Activated CD4-positive, alpha-beta memory T cell treated with anti-CD3 and anti-CD28 coated beads for 36 hours (primary cell): ENCODE data around the gene SPATA33. TPM values are rescaled to one million over a fixed set of nuclear protein-coding genes. Genes with fewer than 3 reads are reported as not detected.

Source experiments
- CTCF ChIA-PET: fragments of 350-600 bp; sonication (Branson Sonifier 250); formaldehyde crosslinking; loops from one replicate; lab custom pipeline; 2021; ENCODE audit warnings: antibody characterized with exemption, inconsistent platforms; lab: Charles Lee
- POLR2A ChIA-PET: fragments of 350-600 bp; sonication (Branson Sonifier 250); formaldehyde crosslinking; loops from one replicate; lab custom pipeline; 2021; ENCODE audit warnings: antibody characterized with exemption; lab: Charles Lee
- DNase-seq: peaks from one replicate; pipeline ENCODE4 v3.0.0-alpha.2; 2020
- H3K27ac Mint-ChIP-seq: one replicate; pipeline ENCODE4 v1.8.0; 2021; ENCODE audit warnings: mixed read lengths
- H3K27me3 Mint-ChIP-seq: one replicate; pipeline ENCODE4 v1.8.0; 2021; ENCODE audit warnings: mixed read lengths
- H3K36me3 Mint-ChIP-seq: one replicate; pipeline ENCODE4 v1.8.0; 2021; ENCODE audit warnings: mixed read lengths
- H3K4me1 Mint-ChIP-seq: one replicate; pipeline ENCODE4 v1.8.0; 2021; ENCODE audit warnings: low read depth, mixed read lengths
- H3K4me3 Mint-ChIP-seq: one replicate; pipeline ENCODE4 v1.8.0; 2021; ENCODE audit warnings: mild to moderate bottlenecking, mixed read lengths
- H3K9me3 Mint-ChIP-seq: one replicate; pipeline ENCODE4 v1.8.0; 2021; ENCODE audit warnings: mixed read lengths
- intact Hi-C: fragments of 100-400 bp; cut with micrococcal nuclease; formaldehyde crosslinking; loops from one replicate; pipeline ENCODE4 v1.15.1; 2023
- total RNA-seq, 2 experiments: library from RNA; stranded (reverse); gene quantifications; one replicate each; pipeline ENCODE4 v1.2.3, GENCODE V29; 2021

Gene SPATA33
- total RNA-seq, 2 experiments from 2014 or later: 7.1 to 10.1 TPM

GRCh38 chr16:89618109-89618998 is 39.3 kb upstream of the SPATA33 start:
- peaks cover 7% of the 10 kb centered on the region for H3K4me1 Mint-ChIP-seq
- peaks cover 4% of the 10 kb centered on the region for H3K27me3 Mint-ChIP-seq
- H3K27ac Mint-ChIP-seq: no peak overlapping the region
- H3K36me3 Mint-ChIP-seq: no peaks in the 10 kb centered on the region
- CTCF ChIA-PET: interaction anchor here (1.0 kb wide), 1 partner anchor 23 kb away, joined by 3 read pairs; no protein-coding TSS in a partner anchor
- POLR2A ChIA-PET: no interaction called here
- no peak overlapping the region for H3K4me3 Mint-ChIP-seq
- intact Hi-C loops: no loop called here
- peaks cover 7% of the 10 kb centered on the region for H3K9me3 Mint-ChIP-seq
- no peak for DNase-seq

GRCh38 chr16:89619840-89620239 is 37.8 kb upstream of the SPATA33 start:
- DNase-seq: no peak

GRCh38 chr16:89620406-89620841 is 37.2 kb upstream of the SPATA33 start:
- Mint-ChIP-seq H3K27me3 (peaks cover 12% of the 10 kb centered on the region), H3K4me1 (peaks cover 7% of the 10 kb centered on the region), H3K4me3 (no peak overlapping the region), H3K9me3 (peaks cover 7% of the 10 kb centered on the region), H3K27ac (no peak overlapping the region), H3K36me3 (no peaks in the 10 kb centered on the region)
- POLR2A ChIA-PET: no interaction called here
- CTCF ChIA-PET: no interaction called here
- intact Hi-C loops: no loop called here
- no peak for DNase-seq

More at GRCh38 chr16:89619840-89620239, 37.8 kb upstream of the SPATA33 start:
- peaks cover 7% of the 10 kb centered on the region for H3K9me3 Mint-ChIP-seq
- no peak overlapping the region for H3K27ac Mint-ChIP-seq
- H3K36me3 Mint-ChIP-seq: no peaks in the 10 kb centered on the region
- intact Hi-C loops: no loop called here
- CTCF ChIA-PET: no interaction called here
- peaks cover 12% of the 10 kb centered on the region for H3K27me3 Mint-ChIP-seq
- no peak overlapping the region for H3K4me3 Mint-ChIP-seq
- peaks cover 7% of the 10 kb centered on the region for H3K4me1 Mint-ChIP-seq
- POLR2A ChIA-PET: no interaction called here

- ChIA-PET CTCF (no interaction called here), POLR2A (no interaction called here)
- peaks cover 7% of the 10 kb centered on the region for H3K4me1 Mint-ChIP-seq
- no peak for DNase-seq
- H3K27ac Mint-ChIP-seq: no peak overlapping the region
- intact Hi-C loops: no loop called here
- peaks cover 12% of the 10 kb centered on the region for H3K27me3 Mint-ChIP-seq
- no peak overlapping the region for H3K4me3 Mint-ChIP-seq
- peaks cover 7% of the 10 kb centered on the region for H3K9me3 Mint-ChIP-seq
- no peaks in the 10 kb centered on the region for H3K36me3 Mint-ChIP-seq
Measured at GRCh38 chr16:89621136-89621697, 36.4 kb upstream of the SPATA33 start.

GRCh38 chr16:89621698-89622409 is 35.8 kb upstream of the SPATA33 start:
- ChIA-PET POLR2A (no interaction called here), CTCF (no interaction called here)
- no peak overlapping the region for H3K27ac Mint-ChIP-seq
- H3K36me3 Mint-ChIP-seq: no peaks in the 10 kb centered on the region
- peaks cover 2% of the 10 kb centered on the region for H3K4me1 Mint-ChIP-seq
- no peak for DNase-seq
- intact Hi-C loops: no loop called here
- H3K9me3 Mint-ChIP-seq: peaks cover 2% of the 10 kb centered on the region
- peaks cover 12% of the 10 kb centered on the region for H3K27me3 Mint-ChIP-seq
- H3K4me3 Mint-ChIP-seq: no peak overlapping the region

- intact Hi-C loops: no loop called here
- Mint-ChIP-seq H3K9me3 (no peaks in the 10 kb centered on the region), H3K27me3 (peaks cover 12% of the 10 kb centered on the region), H3K27ac (no peak overlapping the region), H3K4me3 (no peak overlapping the region), H3K36me3 (no peaks in the 10 kb centered on the region), H3K4me1 (no peaks in the 10 kb centered on the region)
- POLR2A ChIA-PET: no interaction called here
- CTCF ChIA-PET: no interaction called here
- DNase-seq: no peak
Measured at GRCh38 chr16:89623511-89624261, 34.0 kb upstream of the SPATA33 start.

GRCh38 chr16:89624777-89625761 is 32.6 kb upstream of the SPATA33 start:
- Mint-ChIP-seq H3K4me3 (no peak overlapping the region), H3K27ac (no peak overlapping the region), H3K36me3 (no peaks in the 10 kb centered on the region), H3K9me3 (no peaks in the 10 kb centered on the region), H3K27me3 (peaks cover 12% of the 10 kb centered on the region), H3K4me1 (no peaks in the 10 kb centered on the region)
- no peak for DNase-seq
- CTCF ChIA-PET: no interaction called here
- intact Hi-C loops: no loop called here
- POLR2A ChIA-PET: no interaction called here

- no peaks in the 10 kb centered on the region for H3K36me3 Mint-ChIP-seq
- POLR2A ChIA-PET: no interaction called here
- no peak for DNase-seq
- no peaks in the 10 kb centered on the region for H3K9me3 Mint-ChIP-seq
- no peaks in the 10 kb centered on the region for H3K4me1 Mint-ChIP-seq
- CTCF ChIA-PET: no interaction called here
- H3K27ac Mint-ChIP-seq: no peak overlapping the region
- no peaks in the 10 kb centered on the region for H3K27me3 Mint-ChIP-seq
- intact Hi-C loops: no loop called here
- no peak overlapping the region for H3K4me3 Mint-ChIP-seq
Measured at GRCh38 chr16:89629827-89630610, 27.6 kb upstream of the SPATA33 start.

GRCh38 chr16:89633064-89633631 is 24.5 kb upstream of the SPATA33 start:
- ChIA-PET POLR2A (no interaction called here), CTCF (interaction anchor here (1.2 kb wide), 1 partner anchor 9 kb away, joined by 4 read pairs; no protein-coding TSS in a partner anchor)
- Mint-ChIP-seq H3K9me3 (no peaks in the 10 kb centered on the region), H3K36me3 (no peaks in the 10 kb centered on the region), H3K4me1 (no peaks in the 10 kb centered on the region), H3K27me3 (no peaks in the 10 kb centered on the region), H3K4me3 (no peak overlapping the region), H3K27ac (no peak overlapping the region)
- DNase-seq: no peak
- intact Hi-C loops: no loop called here
